Panc1 (cell line): ENCODE measurements around the gene KMT2E. TPM values are rescaled to one million over a fixed set of nuclear protein-coding genes. Genes with fewer than 3 reads are reported as not detected.

Source experiments
- ATAC-seq: fragments of 200-7000 bp; cut with Tn5 transposase; 2 replicates; pipeline ENCODE4 v1.9.1; 2020; ENCODE audit warnings: mild to moderate bottlenecking, moderate library complexity
- BruUV-seq: library from RNA; stranded (reverse); fragments of 400-500 nt; replicated peaks from 2 replicates; lab custom pipeline; 2021; lab: Mats Ljungman, UMichigan
- CTCF ChIA-PET: fragments of 300-600 bp; sonication (Branson Sonifier 250); formaldehyde crosslinking; loops from one replicate; lab custom pipeline; 2022; ENCODE audit warnings: antibody characterized with exemption; lab: Charles Lee
- POLR2A ChIA-PET: fragments of 300-600 bp; sonication (Branson Sonifier 250); formaldehyde crosslinking; loops from one replicate; lab custom pipeline; 2022; ENCODE audit warnings: antibody characterized with exemption; lab: Charles Lee
- DNase-seq: peaks from one replicate; pipeline ENCODE4 v3.0.0-alpha.2; 2010; ENCODE audit warnings: low read depth, low spot score
- H3K27ac ChIP-seq: 2 replicates; pipeline ENCODE4 v1.5.1; 2011; ENCODE audit warnings: mild to moderate bottlenecking, low read length, inconsistent platforms
- H3K27me3 ChIP-seq: fragments of 200-500 bp; sonication (Bioruptor generic); 2 replicates; pipeline ENCODE4 v1.6.0; 2014; ENCODE audit warnings: low read length, inconsistent platforms; ENCODE audit not compliant: control insufficient read depth, insufficient read depth
- H3K36me3 ChIP-seq: fragments of 200-500 bp; sonication (Bioruptor generic); 2 replicates; pipeline ENCODE4 v1.5.1; 2014; ENCODE audit warnings: inconsistent platforms, mild to moderate bottlenecking, low read length, moderate library complexity; ENCODE audit not compliant: control insufficient read depth, insufficient read depth
- H3K4me1 ChIP-seq: 2 replicates; pipeline ENCODE4 v1.5.1; 2011; ENCODE audit warnings: inconsistent platforms, mild to moderate bottlenecking, low read length, moderate library complexity; ENCODE audit not compliant: control insufficient read depth, insufficient read depth
- H3K4me3 ChIP-seq, 2 experiments: 2 replicates each; pipeline ENCODE4 v1.5.1; 2011 to 2012; ENCODE audit warnings: low read depth in 2 of 2, low read length in 2 of 2, mild to moderate bottlenecking in 2 of 2, inconsistent platforms in 1 of 2, moderate library complexity in 1 of 2
- H3K9me3 ChIP-seq: fragments of 200-500 bp; sonication (Bioruptor generic); 2 replicates; pipeline ENCODE4 v1.5.1; 2014; ENCODE audit warnings: low read depth, mild to moderate bottlenecking, inconsistent platforms, low read length, moderate library complexity; ENCODE audit not compliant: control insufficient read depth, insufficient read depth
- POLR2AphosphoS5 ChIP-seq: IDR thresholded peaks from 2 replicates; pipeline ENCODE4 v1.6.1; 2012; ENCODE audit warnings: mild to moderate bottlenecking, low read depth, low read length, moderate library complexity
- SIN3A ChIP-seq: IDR thresholded peaks from 2 replicates; pipeline ENCODE4 v1.6.1; 2012; ENCODE audit warnings: low read depth, mild to moderate bottlenecking, low read length, moderate library complexity, borderline replicate concordance; ENCODE audit not compliant: insufficient read depth
- TCF7L2 ChIP-seq: IDR thresholded peaks from 2 replicates; pipeline ENCODE4 v1.6.1; 2011; ENCODE audit warnings: mild to moderate bottlenecking, low read depth, low read length, inconsistent platforms
- in situ Hi-C: cut with HindIII; loops from 2 replicates; pipeline ENCODE4 v1.10.0; 2016; ENCODE audit warnings: low sequenced_read_pairs, low pct_unique_long_range_greater_than_20kb
- intact Hi-C: fragments of 100-400 bp; cut with micrococcal nuclease; formaldehyde crosslinking; loops from one replicate; pipeline ENCODE4 v1.10.0; 2022; ENCODE audit not compliant: unreplicated experiment
- total RNA-seq: library from RNA; stranded (reverse); gene quantifications from one replicate; pipeline ENCODE4 v1.2.1, GENCODE V29; 2021; ENCODE audit not compliant: unreplicated experiment
- TF ChIP-seq, protein P1 (sequence below), 2 experiments: IDR thresholded peaks; 2 replicates each; pipeline ENCODE4 v1.6.1; 2011 to 2012; ENCODE audit warnings: low read depth in 2 of 2, control low read depth in 1 of 2, low read length in 1 of 2, mild to moderate bottlenecking in 1 of 2, moderate library complexity in 1 of 2; ENCODE audit not compliant: insufficient read depth in 1 of 2
- TF ChIP-seq, protein P2 (sequence below): fragments of 450-650 bp; IDR thresholded peaks from 2 replicates; pipeline ENCODE4 v1.5.1; 2017; ENCODE audit warnings: mild to moderate bottlenecking

Gene KMT2E
- total RNA-seq, 1 experiment from 2014 or later, result 51.4 TPM

DNA sequence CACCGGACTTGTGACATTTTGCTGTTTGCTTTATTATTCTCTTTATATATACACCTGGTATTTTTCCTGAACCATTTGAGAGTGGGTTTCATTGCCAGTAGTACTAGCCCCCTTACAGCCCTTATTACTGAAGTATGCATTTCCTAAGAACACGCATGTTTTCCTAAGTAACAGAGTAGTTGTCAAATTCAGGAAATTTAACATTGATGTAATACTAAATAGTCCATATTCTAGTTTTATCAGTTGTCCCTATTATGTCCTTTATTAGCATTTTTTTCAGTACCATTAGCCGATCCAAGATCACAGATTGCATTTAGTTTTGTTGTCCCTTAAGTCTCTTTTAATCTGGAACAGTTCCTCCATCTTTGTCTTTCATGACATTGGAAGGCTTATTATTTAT is 8.0 kb downstream of the KMT2E start:
- intact Hi-C loops, result no loop called here
- CTCF ChIA-PET, result no interaction called here
- Histone ChIP-seq H3K4me3 (no peak overlapping the region), H3K9me3 (no peaks in the 10 kb centered on the region), H3K36me3 (no peaks in the 10 kb centered on the region; the same call in 1 of the 2 replicates), H3K4me1 (peaks cover 39% of the 10 kb centered on the region), H3K27ac (no peak overlapping the region), H3K27me3 (no peaks in the 10 kb centered on the region)
- POLR2A ChIA-PET, result no interaction called here
- in situ Hi-C loops, result no loop called here
- DNase-seq (no peak), ATAC-seq (no peak)
- no TSS peak for BruUV-seq
- TF ChIP-seq, protein P1, sequence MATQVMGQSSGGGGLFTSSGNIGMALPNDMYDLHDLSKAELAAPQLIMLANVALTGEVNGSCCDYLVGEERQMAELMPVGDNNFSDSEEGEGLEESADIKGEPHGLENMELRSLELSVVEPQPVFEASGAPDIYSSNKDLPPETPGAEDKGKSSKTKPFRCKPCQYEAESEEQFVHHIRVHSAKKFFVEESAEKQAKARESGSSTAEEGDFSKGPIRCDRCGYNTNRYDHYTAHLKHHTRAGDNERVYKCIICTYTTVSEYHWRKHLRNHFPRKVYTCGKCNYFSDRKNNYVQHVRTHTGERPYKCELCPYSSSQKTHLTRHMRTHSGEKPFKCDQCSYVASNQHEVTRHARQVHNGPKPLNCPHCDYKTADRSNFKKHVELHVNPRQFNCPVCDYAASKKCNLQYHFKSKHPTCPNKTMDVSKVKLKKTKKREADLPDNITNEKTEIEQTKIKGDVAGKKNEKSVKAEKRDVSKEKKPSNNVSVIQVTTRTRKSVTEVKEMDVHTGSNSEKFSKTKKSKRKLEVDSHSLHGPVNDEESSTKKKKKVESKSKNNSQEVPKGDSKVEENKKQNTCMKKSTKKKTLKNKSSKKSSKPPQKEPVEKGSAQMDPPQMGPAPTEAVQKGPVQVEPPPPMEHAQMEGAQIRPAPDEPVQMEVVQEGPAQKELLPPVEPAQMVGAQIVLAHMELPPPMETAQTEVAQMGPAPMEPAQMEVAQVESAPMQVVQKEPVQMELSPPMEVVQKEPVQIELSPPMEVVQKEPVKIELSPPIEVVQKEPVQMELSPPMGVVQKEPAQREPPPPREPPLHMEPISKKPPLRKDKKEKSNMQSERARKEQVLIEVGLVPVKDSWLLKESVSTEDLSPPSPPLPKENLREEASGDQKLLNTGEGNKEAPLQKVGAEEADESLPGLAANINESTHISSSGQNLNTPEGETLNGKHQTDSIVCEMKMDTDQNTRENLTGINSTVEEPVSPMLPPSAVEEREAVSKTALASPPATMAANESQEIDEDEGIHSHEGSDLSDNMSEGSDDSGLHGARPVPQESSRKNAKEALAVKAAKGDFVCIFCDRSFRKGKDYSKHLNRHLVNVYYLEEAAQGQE (IDR thresholded peaks at IDR 0.05; ENCODE audit: insufficient read depth in 1 of 2, low read depth in 2 of 2, low read length in 1 of 2), result no peak
- TF ChIP-seq SIN3A (no peak), TCF7L2 (no peak), POLR2AphosphoS5 (no peak)
- TF ChIP-seq, protein P2, sequence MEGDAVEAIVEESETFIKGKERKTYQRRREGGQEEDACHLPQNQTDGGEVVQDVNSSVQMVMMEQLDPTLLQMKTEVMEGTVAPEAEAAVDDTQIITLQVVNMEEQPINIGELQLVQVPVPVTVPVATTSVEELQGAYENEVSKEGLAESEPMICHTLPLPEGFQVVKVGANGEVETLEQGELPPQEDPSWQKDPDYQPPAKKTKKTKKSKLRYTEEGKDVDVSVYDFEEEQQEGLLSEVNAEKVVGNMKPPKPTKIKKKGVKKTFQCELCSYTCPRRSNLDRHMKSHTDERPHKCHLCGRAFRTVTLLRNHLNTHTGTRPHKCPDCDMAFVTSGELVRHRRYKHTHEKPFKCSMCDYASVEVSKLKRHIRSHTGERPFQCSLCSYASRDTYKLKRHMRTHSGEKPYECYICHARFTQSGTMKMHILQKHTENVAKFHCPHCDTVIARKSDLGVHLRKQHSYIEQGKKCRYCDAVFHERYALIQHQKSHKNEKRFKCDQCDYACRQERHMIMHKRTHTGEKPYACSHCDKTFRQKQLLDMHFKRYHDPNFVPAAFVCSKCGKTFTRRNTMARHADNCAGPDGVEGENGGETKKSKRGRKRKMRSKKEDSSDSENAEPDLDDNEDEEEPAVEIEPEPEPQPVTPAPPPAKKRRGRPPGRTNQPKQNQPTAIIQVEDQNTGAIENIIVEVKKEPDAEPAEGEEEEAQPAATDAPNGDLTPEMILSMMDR, result no peak

DNA sequence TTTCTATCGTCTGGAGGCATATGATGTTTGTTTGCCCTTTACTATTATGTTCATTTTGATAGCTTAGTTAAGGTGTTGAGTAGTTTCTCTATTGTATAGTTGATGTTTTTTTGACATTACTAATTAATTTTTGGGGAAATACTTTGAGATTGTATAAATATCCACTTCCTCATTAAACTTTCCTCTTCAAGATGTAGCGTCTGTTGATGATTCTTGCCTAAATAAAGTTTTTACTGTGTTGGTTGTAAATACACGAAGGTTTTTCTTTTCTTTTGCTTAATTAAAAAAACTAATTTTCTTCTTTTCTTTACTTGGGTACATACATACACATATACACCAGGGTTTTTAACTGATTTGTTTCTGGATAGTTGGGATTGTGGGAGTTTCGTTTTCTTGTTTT is 8.5 kb downstream of the KMT2E start:
- ChIA-PET CTCF (no interaction called here), POLR2A (no interaction called here)
- Histone ChIP-seq H3K27me3 (no peaks in the 10 kb centered on the region), H3K9me3 (no peaks in the 10 kb centered on the region), H3K36me3 (no peaks in the 10 kb centered on the region; the same call in 1 of the 2 replicates), H3K4me1 (peaks cover 43% of the 10 kb centered on the region), H3K4me3 (no peak overlapping the region), H3K27ac (no peak overlapping the region)
- in situ Hi-C loops (no loop called here), intact Hi-C loops (no loop called here)
- DNase-seq (no peak), ATAC-seq (no peak)
- BruUV-seq, result no TSS peak
- TF ChIP-seq, protein P1 (IDR thresholded peaks at IDR 0.05; ENCODE audit: insufficient read depth in 1 of 2, low read depth in 2 of 2, low read length in 1 of 2), result no peak
- TF ChIP-seq POLR2AphosphoS5 (no peak), SIN3A (no peak), TCF7L2 (no peak)
- TF ChIP-seq, protein P2, result no peak
